Activated gamma-delta T cell treated with Interleukin-2 at 50 U/mL for 16 hours (primary cell): ENCODE results near the gene MTHFD1L.
"Not testable (repeated sequence)": the region's sequence is repeated elsewhere in the genome, so short reads cannot be mapped to it uniquely, and the experiment has no call there.

ENCODE experiments used
- DNase-seq: peaks from one replicate; pipeline ENCODE4 v3.0.0-alpha.2; 2020

The MTHFD1L gene

DNA sequence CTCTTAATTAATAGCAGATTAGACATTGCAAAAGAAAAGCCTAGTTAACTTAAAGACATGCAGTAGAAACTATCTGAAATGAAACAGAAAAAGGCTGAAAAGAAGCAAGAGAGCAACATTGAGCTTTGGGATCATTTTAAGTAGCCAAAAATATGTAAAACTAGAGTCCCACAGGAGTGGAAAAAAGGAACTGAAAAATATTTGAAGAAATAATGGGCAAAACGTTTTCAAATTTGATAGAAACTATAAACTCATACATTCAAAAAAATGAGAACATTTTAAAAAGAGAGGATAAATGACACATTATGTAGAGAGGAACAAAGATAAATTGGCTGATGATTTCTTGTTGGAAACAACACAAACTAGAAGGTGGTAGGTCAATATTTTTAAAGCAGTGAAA, 208.2 kb downstream of the MTHFD1L start:
- no peak for DNase-seq

GRCh38 chr6:151075005-151075404, 209.5 kb downstream of the MTHFD1L start:
- no peak for DNase-seq

- DNase-seq = no peak
Observed at GRCh38 chr6:151075527-151075926, 210.0 kb downstream of the MTHFD1L start.

DNA sequence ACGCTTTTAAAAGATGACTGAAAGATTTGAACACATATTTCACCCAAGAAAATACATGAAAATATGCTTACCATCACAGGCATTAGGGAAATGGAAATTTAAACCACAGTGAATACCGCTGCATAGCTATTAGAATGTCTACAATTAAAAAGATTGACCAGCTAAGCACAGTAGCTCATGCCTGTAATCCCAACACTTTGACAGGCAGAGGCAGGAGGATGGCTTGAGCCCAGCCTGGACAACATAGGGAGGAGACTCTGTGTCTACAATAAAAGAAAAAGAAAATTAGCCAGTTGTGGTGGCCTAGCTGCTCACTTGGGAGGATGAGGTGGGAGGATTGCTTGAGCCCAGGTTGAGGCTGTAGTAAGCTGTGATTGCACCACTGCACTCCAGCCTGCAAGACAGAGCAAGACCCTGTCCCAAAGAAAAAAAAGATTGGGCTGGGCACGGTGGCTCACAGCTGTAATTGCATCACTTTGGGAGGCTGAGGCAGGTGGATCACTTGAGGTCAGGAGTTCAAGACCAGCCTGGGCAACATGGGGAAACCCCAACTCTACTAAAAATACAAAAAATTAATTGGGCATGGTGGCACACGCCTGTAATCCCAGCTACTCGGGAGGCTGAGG, 210.5 kb downstream of the MTHFD1L start:
- no peak for DNase-seq

DNA sequence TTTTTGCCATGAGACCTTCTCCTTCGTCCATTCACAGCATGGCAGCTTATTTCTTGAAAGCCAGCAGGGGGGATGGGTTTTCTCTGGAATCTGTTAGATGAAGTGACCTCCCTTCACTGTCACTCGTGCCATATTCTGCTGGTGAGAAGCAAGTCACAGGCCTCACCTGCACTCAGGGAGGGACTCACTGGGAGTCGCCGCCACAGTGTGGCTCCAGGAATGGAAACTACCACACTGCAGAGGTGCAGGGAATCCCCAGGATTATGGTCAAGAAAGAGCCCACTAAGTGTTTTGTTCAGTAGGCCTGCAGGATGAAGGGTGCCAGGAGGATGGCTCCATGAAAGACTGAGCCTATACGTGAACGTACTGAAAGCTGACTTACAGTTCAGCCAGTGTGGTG, 213.2 kb downstream of the MTHFD1L start:
- DNase-seq = no peak

DNA sequence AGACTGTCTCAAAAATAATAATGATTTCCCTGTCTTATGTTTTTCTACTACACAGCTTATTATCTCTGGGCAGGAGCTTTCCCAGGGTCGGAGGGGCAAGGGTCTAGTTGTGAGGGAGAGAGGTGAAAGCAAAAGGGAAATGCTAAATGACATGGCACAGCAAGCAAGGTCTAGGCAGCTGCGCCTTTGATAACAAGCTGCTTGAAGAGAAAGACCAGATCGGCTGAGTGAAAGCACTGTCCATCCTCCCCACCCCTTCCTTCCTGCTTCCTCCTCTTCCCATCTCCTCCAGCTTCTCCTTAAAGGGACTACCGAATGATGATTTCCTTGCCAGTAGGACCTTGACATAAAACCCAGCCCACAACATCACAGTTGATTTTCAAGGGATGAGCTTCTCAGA, 216.2 kb downstream of the MTHFD1L start:
- DNase-seq = no peak

DNA sequence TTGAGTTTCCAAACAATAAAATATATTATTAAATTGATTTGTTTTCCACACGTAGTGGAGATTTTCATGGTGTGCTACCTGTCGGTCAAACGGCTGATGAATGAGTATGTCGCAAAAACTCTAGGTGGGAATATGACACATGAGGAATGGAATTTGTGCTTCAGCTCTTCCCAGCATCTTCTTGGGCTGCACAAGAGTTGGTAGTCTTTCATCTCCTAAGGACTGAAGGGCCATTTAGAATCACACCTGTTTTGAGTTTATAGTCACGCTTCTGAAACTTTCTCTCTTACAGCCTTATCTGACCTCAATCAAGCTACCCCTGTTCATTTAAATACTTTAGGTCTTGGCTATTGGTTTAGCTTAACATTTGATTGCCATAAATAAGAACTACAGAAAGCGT, 216.6 kb downstream of the MTHFD1L start:
- DNase-seq = no peak

GRCh38 chr6:151084275-151084674, 218.8 kb downstream of the MTHFD1L start:
- DNase-seq = no peak

GRCh38 chr6:151087055-151087454, 221.6 kb downstream of the MTHFD1L start:
- DNase-seq = not testable (repeated sequence)

GRCh38 chr6:151087861-151088598, 222.5 kb downstream of the MTHFD1L start:
- DNase-seq = no peak

GRCh38 chr6:151088599-151088935, 223.1 kb downstream of the MTHFD1L start:
- DNase-seq = no peak

DNA sequence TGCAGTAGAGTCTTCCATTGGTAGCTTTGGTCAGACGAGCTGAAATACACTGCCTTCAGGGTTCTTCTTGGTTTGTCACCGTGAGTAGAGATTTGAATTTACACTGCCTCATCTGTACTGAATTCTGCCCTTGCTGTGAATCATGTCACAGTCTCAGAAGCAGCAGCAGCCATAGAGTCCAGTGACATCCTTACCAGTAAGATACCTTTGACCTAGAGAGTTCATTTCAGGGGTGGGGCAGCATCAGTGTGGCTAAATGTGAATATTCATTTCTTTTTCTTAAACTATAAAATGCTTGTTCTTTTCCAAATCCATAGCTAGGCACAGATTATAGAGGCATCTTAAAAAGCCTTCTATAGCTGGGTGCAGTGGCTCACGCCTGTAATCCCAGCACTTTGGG, 223.5 kb downstream of the MTHFD1L start:
- no peak for DNase-seq

- no peak for DNase-seq
Observed at GRCh38 chr6:151089978-151090377, 224.5 kb downstream of the MTHFD1L start.

DNA sequence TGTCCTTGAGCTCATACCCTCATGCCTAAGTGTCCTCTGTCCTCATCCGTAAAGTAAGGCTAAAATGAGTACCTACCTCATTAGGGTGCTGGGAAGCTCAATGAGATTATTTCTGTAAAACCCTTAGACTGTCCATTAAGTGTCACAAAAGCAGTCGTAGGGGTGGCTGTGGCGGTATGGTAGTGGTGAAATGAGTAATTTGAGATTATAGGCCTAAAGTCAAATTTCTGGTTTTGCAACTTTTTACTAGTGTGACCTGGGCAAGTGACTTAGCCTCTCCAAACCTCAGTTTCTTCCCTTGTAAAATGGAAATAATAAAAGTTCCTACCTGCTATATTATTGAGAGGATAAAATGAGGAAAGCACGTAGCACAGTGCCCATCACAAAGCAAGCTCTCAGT, 226.1 kb downstream of the MTHFD1L start:
- DNase-seq = no peak

DNA sequence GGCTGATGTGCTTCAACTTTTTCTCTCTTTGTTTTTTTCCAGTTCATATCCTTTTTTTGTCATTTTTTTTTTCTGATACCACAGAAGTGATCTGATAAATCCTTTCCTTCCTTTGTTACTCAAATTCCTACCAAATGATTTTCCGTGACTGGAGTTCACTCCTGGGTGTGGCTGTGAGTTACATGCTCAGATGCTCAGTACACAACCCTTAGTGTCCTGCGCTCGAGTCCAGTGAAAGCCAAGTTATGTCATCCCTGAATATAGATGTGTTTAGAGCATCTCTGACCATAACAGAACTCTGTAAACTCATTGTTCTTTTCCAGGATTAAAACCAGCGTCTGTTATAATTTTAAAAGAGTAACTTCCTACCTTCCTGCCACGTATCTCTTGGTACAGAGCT, 227.1 kb downstream of the MTHFD1L start:
- no peak for DNase-seq

GRCh38 chr6:151093706-151094105, 228.2 kb downstream of the MTHFD1L start:
- DNase-seq = no peak

GRCh38 chr6:151095538-151096254, 230.2 kb downstream of the MTHFD1L start:
- no peak for DNase-seq

GRCh38 chr6:151096255-151096612, 230.7 kb downstream of the MTHFD1L start:
- no peak for DNase-seq

- no peak for DNase-seq
Observed at GRCh38 chr6:151096691-151097606, 231.4 kb downstream of the MTHFD1L start.

- DNase-seq = no peak
Observed at GRCh38 chr6:151098166-151098565, 232.7 kb downstream of the MTHFD1L start.

- no peak for DNase-seq
Observed at GRCh38 chr6:151100326-151100725, 234.8 kb downstream of the MTHFD1L start.

DNA sequence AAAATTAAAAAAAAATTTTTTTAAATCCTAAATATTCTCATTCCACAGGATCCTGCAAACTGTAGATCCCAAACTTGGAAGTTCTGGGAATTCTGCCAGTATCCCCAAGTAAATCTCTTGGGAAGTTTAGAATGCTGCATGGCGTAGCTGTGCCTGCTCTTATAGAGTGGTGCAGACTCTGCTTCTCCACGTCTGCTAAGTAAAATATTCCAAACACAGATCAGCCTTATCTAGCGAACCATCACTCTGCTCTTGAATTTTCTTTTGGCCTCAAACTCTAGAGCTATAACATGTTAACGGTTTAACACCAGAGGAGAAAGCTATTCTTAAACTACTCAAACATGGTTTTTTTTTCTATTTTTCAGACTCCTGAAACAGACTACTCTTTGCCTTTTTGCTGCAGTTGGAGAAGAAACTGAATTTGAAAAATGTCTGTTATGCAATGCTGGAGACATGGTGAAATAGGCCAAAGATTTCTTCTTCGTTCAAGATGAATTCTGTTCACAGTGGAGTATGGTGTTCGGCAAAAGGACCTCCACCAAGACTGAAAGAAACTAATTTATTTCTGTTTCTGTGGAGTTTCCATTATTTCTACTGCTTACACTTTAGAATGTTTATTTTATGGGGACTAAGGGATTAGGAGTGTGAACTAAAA, 235.8 kb downstream of the MTHFD1L start:
- DNase-seq = no peak
